Glutamatergic neuron (in vitro differentiated cells): Measurements from ENCODE around the gene HMG20A. TPM values are rescaled to one million over a fixed set of nuclear protein-coding genes. Genes with fewer than 3 reads are reported as not detected.

Source experiments
- DNase-seq: peaks from one replicate; pipeline ENCODE4 v3.0.0; 2022
- H3K27ac Mint-ChIP-seq: one replicate; pipeline ENCODE4 v1.8.0; 2020; ENCODE audit warnings: mild to moderate bottlenecking, mixed read lengths, inconsistent platforms; ENCODE audit not compliant: unreplicated experiment
- H3K27me3 Mint-ChIP-seq: one replicate; pipeline ENCODE4 v1.8.0; 2020; ENCODE audit warnings: mild to moderate bottlenecking, moderate library complexity, mixed read lengths, inconsistent platforms; ENCODE audit not compliant: unreplicated experiment
- H3K36me3 Mint-ChIP-seq: one replicate; pipeline ENCODE4 v1.8.0; 2020; ENCODE audit warnings: mild to moderate bottlenecking, mixed read lengths, inconsistent platforms; ENCODE audit not compliant: unreplicated experiment
- H3K4me1 Mint-ChIP-seq: one replicate; pipeline ENCODE4 v1.8.0; 2020; ENCODE audit warnings: mild to moderate bottlenecking, low read depth, mixed read lengths, inconsistent platforms; ENCODE audit not compliant: unreplicated experiment
- H3K4me3 Mint-ChIP-seq: one replicate; pipeline ENCODE4 v1.8.0; 2020; ENCODE audit warnings: mild to moderate bottlenecking, mixed read lengths, inconsistent platforms; ENCODE audit not compliant: unreplicated experiment
- H3K9me3 Mint-ChIP-seq: one replicate; pipeline ENCODE4 v1.8.0; 2020; ENCODE audit warnings: mild to moderate bottlenecking, moderate library complexity, mixed read lengths, inconsistent platforms; ENCODE audit not compliant: unreplicated experiment
- CTCF ChIP-seq: fragments of 200-600 bp; sonication (generic); IDR thresholded peaks from one replicate; pipeline ENCODE4 v1.5.0; 2021; ENCODE audit not compliant: partially characterized antibody, unreplicated experiment
- total RNA-seq: library from RNA; stranded (reverse); fragmentation: NEBNext Ultra II Directional; extraction: Animal tissue kit (Norgen Biotek cat#: 25700); gene quantifications from one replicate; pipeline ENCODE4 v1.2.1, GENCODE V29; 2021; ENCODE audit not compliant: unreplicated experiment

HMG20A gene
- total RNA-seq, 1 donor from 2014 or later, result 62.1 TPM

- H3K36me3 Mint-ChIP-seq, result no peaks in the 10 kb centered on the region
- TF ChIP-seq CTCF, result no peak
- H3K4me1 Mint-ChIP-seq, result peaks cover 21% of the 10 kb centered on the region
- no peak overlapping the region for H3K4me3 Mint-ChIP-seq
- no peak for DNase-seq
- H3K9me3 Mint-ChIP-seq, result no peaks in the 10 kb centered on the region
- H3K27me3 Mint-ChIP-seq, result no peaks in the 10 kb centered on the region
- no peak overlapping the region for H3K27ac Mint-ChIP-seq
Measured at GRCh38 chr15:77486542-77487468, 66.1 kb downstream of the HMG20A start.

- peaks cover 21% of the 10 kb centered on the region for H3K4me1 Mint-ChIP-seq
- no peak for TF ChIP-seq CTCF
- H3K27me3 Mint-ChIP-seq, result no peaks in the 10 kb centered on the region
- H3K9me3 Mint-ChIP-seq, result no peaks in the 10 kb centered on the region
- no peak for DNase-seq
- no peak overlapping the region for H3K27ac Mint-ChIP-seq
- H3K4me3 Mint-ChIP-seq, result no peak overlapping the region
- no peaks in the 10 kb centered on the region for H3K36me3 Mint-ChIP-seq
Measured at GRCh38 chr15:77487469-77487842, 66.8 kb downstream of the HMG20A start.

GRCh38 chr15:77487888-77488287, 67.2 kb downstream of the HMG20A start:
- DNase-seq, result no peak
- Mint-ChIP-seq H3K4me3 (no peak overlapping the region), H3K9me3 (no peaks in the 10 kb centered on the region), H3K27me3 (no peaks in the 10 kb centered on the region), H3K4me1 (peaks cover 18% of the 10 kb centered on the region), H3K27ac (no peak overlapping the region), H3K36me3 (no peaks in the 10 kb centered on the region)
- no peak for TF ChIP-seq CTCF

GRCh38 chr15:77489647-77490046, 69.0 kb downstream of the HMG20A start:
- Mint-ChIP-seq H3K4me1 (peaks cover 9% of the 10 kb centered on the region), H3K9me3 (no peaks in the 10 kb centered on the region), H3K27ac (no peak overlapping the region), H3K27me3 (no peaks in the 10 kb centered on the region), H3K36me3 (no peaks in the 10 kb centered on the region), H3K4me3 (no peak overlapping the region)
- no peak for TF ChIP-seq CTCF
- DNase-seq, result no peak

GRCh38 chr15:77493324-77493907, 72.7 kb downstream of the HMG20A start:
- H3K4me3 Mint-ChIP-seq, result no peak overlapping the region
- peaks cover 2% of the 10 kb centered on the region for H3K9me3 Mint-ChIP-seq
- TF ChIP-seq CTCF, result no peak
- DNase-seq, result no peak
- H3K36me3 Mint-ChIP-seq, result no peaks in the 10 kb centered on the region
- no peak overlapping the region for H3K27ac Mint-ChIP-seq
- no peaks in the 10 kb centered on the region for H3K27me3 Mint-ChIP-seq
- H3K4me1 Mint-ChIP-seq, result peaks cover 25% of the 10 kb centered on the region
